Ascending aorta (tissue), 2 donors: ENCODE measurements around the gene KIT. TPM values are rescaled to one million over a fixed set of nuclear protein-coding genes. Genes with fewer than 3 reads are reported as not detected.

Experiments
- DNase-seq, 2 donors: peaks; one replicate each; pipeline ENCODE4 v3.0.0-alpha.2; 2019; ENCODE audit warnings: low spot score in 2 of 2
- H3K27ac ChIP-seq, 2 donors: fragments of 200-600 bp; sonication (generic); one replicate each; pipeline ENCODE4 v1.5.1; 2016 to 2017; ENCODE audit warnings: mild to moderate bottlenecking in 1 of 2
- H3K27me3 ChIP-seq: fragments of 200-600 bp; sonication (generic); one replicate; pipeline ENCODE4 v1.5.1; 2017
- H3K36me3 ChIP-seq, 2 donors: fragments of 200-600 bp; sonication (generic); one replicate each; pipeline ENCODE4 v1.5.1; 2016
- H3K4me1 ChIP-seq, 2 donors: fragments of 200-600 bp; sonication (generic); one replicate each; pipeline ENCODE4 v1.5.1; 2016 to 2017; ENCODE audit warnings: mild to moderate bottlenecking in 1 of 2
- H3K4me3 ChIP-seq, 2 donors: fragments of 200-600 bp; sonication (generic); one replicate each; pipeline ENCODE4 v1.5.1; 2016 to 2017; ENCODE audit warnings: mild to moderate bottlenecking in 1 of 2
- H3K9me3 ChIP-seq, 2 donors: fragments of 200-600 bp; sonication (generic); one replicate each; pipeline ENCODE4 v1.5.1; 2016
- CTCF ChIP-seq, 3 experiments: fragments of 200-600 bp in 2 of 3; fragments of 450-650 bp in 1 of 3; sonication (generic) in 2 of 3; IDR thresholded peaks; one replicate each; pipeline ENCODE4 v1.5.1; 2016 to 2019; ENCODE audit warnings: antibody characterized with exemption in 3 of 3, mild to moderate bottlenecking in 1 of 3, moderate library complexity in 1 of 3
- intact Hi-C: fragments of 100-400 bp; cut with DNase I; formaldehyde crosslinking; loops from one replicate; pipeline ENCODE4 v1.15.1; 2023
- total RNA-seq: library from RNA; depleted of rRNA; stranded (reverse); fragments of >200 nt; gene quantifications from one replicate; pipeline ENCODE4 v1.1.0, GENCODE V29; 2016

KIT gene
- total RNA-seq, 1 donor from 2014 or later, result not detected

DNA sequence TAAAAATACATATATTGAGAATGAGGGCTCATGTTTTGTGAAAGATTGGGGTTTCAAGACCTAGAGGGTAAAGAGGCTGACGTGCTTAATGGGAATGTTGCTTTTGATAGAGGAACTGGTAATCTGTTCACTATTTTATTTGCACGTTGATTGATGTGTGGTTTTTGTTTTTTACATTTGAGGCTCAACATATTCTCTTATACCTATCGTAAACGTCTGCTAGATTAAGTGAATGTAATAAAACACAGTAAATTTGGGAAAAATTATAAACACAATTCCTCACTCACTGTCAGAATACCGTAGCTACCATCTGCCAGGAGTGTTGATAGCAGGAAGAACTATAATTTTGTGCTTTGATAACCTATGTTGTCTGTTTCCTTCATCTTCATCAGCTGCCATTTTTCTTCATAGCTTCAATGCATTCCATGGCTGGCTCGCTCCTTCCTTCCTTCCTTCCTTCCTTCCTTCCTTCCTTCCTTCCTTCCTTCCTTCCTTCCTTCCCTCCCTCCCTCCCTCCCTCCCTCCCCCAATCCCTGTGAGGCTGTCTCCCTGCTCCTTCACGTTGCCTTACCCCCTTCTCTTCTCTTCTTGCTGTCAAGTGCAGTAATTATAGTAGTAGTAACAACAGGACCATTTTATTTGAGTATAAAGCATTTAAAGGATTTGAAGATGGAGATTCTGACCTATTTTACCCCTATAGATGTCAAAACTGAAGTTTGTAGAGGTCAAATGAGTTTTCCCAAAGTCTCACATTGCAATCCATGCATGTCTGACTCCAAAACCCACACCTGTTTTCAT lies 20.3 kb downstream of the KIT start:
- TF ChIP-seq CTCF (IDR thresholded peaks at IDR 0.05), result no peak
- intact Hi-C loops, result no loop called here

DNA sequence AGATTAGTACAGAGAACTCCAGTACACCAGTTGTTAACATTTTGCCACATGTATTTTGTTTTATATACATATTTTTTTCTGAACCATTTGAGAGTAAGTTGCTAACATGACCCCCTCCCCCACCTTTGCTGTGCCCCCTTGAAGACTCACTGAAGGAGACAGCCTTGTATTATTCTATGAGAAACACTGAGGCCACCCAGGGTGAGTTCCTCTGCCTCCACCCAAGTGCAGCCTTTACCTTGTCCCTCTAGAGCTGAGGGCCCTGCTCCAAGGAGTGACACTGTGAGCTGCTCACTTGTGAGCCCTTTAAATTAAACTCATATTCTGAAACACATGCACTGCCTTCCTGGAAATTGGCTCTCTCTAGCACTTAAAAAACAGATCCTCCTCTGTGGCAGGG lies 21.1 kb downstream of the KIT start:
- DNase-seq, result no peak
- intact Hi-C loops, result no loop called here
- no peaks in the 10 kb centered on the region for H3K36me3 ChIP-seq
- no peaks in the 10 kb centered on the region for H3K27me3 ChIP-seq
- no peaks in the 10 kb centered on the region for H3K4me1 ChIP-seq
- TF ChIP-seq CTCF (IDR thresholded peaks at IDR 0.05), result no peak
- H3K9me3 ChIP-seq, result no peaks in the 10 kb centered on the region
- H3K4me3 ChIP-seq, result no peak overlapping the region
- no peak overlapping the region for H3K27ac ChIP-seq

More for the DNA sequence above, 20.3 kb downstream of the KIT start:
- Histone ChIP-seq H3K27me3 (no peaks in the 10 kb centered on the region), H3K9me3 (no peaks in the 10 kb centered on the region), H3K27ac (no peak overlapping the region), H3K36me3 (no peaks in the 10 kb centered on the region), H3K4me1 (no peaks in the 10 kb centered on the region), H3K4me3 (no peak overlapping the region)
- DNase-seq, result no peak

DNA sequence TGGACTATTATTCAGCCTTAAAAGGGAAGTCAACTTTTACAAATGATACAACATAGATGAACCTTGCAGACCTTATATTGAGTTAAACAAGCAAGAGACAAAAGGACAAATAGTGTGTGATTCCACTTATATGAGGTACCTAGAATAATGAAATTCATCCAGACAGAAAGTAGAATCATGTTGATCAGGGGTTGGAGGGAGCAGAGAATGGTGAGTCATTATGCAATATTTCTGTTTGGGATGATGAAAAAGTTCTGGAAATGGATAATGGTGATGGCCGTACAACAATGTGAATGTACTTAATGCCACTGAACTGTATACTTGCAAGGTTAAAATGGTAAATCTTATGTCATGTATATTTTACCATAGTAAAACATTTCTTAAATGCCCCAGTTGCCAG lies 22.1 kb downstream of the KIT start:
- no peak overlapping the region for H3K27ac ChIP-seq

DNA sequence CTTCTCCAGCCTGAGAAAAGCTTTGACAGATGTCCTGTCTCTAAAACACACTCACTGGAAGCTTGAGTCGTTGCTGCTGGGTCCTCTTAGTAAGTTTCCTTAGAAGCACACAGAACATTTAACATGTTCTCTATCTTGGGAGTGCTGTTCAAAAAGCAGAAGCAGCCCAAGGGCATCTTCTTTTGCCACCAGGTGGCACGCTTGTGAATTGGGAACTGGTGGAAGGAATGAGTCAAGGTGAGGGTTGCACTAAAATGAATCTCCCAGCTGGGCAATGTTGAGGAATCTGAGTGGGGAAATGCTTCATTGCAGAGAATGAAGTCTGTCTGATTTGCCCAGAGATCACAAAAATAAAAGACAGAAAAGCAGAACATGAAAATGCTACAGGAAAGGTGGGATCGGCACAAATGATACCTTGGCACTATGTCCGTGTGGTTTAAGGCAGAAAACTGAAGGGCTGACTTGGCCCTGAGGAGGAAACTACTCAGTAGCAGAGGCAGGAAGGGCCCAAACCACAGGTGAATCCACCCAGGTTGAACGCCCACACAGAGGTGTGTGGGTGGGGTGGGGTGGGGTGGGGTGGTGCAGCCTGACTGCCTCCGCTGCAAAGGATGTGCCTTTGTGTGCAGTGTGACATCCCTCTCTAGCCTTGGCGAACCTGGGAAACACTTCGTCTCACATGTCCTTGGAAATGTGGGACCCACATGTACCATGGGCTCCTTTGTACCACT lies 26.0 kb downstream of the KIT start:
- Histone ChIP-seq H3K36me3 (no peaks in the 10 kb centered on the region), H3K9me3 (no peaks in the 10 kb centered on the region), H3K4me1 (no peaks in the 10 kb centered on the region), H3K27me3 (no peaks in the 10 kb centered on the region), H3K4me3 (no peak overlapping the region), H3K27ac (no peak overlapping the region)
- peak in 1 of 3 experiments; percentile 15 for TF ChIP-seq CTCF (IDR thresholded peaks at IDR 0.05)
- intact Hi-C loops, result no loop called here
- no peak for DNase-seq

More for the DNA sequence above, 22.1 kb downstream of the KIT start:
- no peak for DNase-seq
- Histone ChIP-seq H3K36me3 (no peaks in the 10 kb centered on the region), H3K4me3 (no peak overlapping the region), H3K9me3 (no peaks in the 10 kb centered on the region), H3K27me3 (no peaks in the 10 kb centered on the region), H3K4me1 (no peaks in the 10 kb centered on the region)
- intact Hi-C loops, result no loop called here
- TF ChIP-seq CTCF (IDR thresholded peaks at IDR 0.05), result no peak

DNA sequence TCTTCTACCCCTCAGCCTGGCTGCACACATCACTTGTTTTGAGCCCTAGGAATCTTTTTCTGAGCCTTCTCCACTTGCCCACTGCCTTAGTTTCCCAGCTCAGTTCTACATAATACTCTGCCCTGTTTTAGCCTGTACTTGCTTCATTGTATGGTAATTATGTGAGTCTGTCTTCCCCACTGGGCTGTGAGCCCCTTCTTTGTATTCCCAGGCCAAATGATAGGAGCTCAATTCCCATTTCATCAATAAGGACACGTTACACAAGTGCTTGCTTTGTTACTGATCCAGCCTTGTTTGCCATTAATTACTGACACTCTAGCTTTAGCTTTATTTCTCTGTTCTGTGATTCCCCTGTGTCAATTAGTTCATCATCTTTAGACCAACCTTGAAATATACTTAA lies 28.1 kb downstream of the KIT start:
- TF ChIP-seq CTCF (IDR thresholded peaks at IDR 0.05), result no peak
- intact Hi-C loops, result no loop called here
- Histone ChIP-seq H3K36me3 (no peaks in the 10 kb centered on the region), H3K4me1 (no peaks in the 10 kb centered on the region), H3K9me3 (no peaks in the 10 kb centered on the region), H3K27ac (no peak overlapping the region), H3K27me3 (no peaks in the 10 kb centered on the region), H3K4me3 (no peak overlapping the region)
- no peak for DNase-seq
